Measurements from ENCODE around the gene RAB31. TPM values are rescaled to one million over a fixed set of nuclear protein-coding genes. Genes with fewer than 3 reads are reported as not detected.

The RAB31 gene
- total RNA-seq, 2 donors from 2014 or later, result 4.7 to 16.0 TPM

DNA sequence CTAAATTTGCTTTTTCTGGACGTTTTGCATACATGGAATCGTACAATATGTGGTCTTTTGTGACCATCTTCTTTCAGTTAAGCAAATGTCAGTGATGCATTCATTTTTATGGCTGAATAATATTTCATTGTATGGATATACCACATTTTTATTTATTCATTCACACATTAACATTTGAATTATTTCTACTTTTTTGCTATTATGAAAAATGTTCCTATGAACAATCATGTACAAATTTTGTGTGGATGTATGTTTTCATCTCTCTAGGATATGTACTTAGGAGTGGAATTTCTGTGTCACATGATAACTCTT, 110.3 kb downstream of the RAB31 start:
- intact Hi-C loops (cut with DNase I), result no loop called here
- TF ChIP-seq, protein P1, sequence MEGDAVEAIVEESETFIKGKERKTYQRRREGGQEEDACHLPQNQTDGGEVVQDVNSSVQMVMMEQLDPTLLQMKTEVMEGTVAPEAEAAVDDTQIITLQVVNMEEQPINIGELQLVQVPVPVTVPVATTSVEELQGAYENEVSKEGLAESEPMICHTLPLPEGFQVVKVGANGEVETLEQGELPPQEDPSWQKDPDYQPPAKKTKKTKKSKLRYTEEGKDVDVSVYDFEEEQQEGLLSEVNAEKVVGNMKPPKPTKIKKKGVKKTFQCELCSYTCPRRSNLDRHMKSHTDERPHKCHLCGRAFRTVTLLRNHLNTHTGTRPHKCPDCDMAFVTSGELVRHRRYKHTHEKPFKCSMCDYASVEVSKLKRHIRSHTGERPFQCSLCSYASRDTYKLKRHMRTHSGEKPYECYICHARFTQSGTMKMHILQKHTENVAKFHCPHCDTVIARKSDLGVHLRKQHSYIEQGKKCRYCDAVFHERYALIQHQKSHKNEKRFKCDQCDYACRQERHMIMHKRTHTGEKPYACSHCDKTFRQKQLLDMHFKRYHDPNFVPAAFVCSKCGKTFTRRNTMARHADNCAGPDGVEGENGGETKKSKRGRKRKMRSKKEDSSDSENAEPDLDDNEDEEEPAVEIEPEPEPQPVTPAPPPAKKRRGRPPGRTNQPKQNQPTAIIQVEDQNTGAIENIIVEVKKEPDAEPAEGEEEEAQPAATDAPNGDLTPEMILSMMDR (IDR thresholded peaks at IDR 0.05), result no peak
- Histone ChIP-seq H3K36me3 (no peaks in the 10 kb centered on the region), H3K9ac (ENCODE audit: low read depth in 2 of 2, low read length in 2 of 2) (no peak overlapping the region), H3K4me1 (no peaks in the 10 kb centered on the region), H3K4me3 (no peak overlapping the region), H3K9me3 (no peaks in the 10 kb centered on the region), H3K27ac (no peak overlapping the region), H3K27me3 (no peaks in the 10 kb centered on the region)
- DNase-seq, result no peak

- no peak overlapping the region for H3K9ac ChIP-seq (ENCODE audit: low read depth in 2 of 2, low read length in 2 of 2)
- H3K27me3 ChIP-seq, result no peaks in the 10 kb centered on the region
- H3K4me3 ChIP-seq, result no peak overlapping the region
- H3K36me3 ChIP-seq, result no peaks in the 10 kb centered on the region
- no peak for DNase-seq
- H3K9me3 ChIP-seq, result no peaks in the 10 kb centered on the region
- TF ChIP-seq, protein P1 (IDR thresholded peaks at IDR 0.05), result no peak
- intact Hi-C loops (cut with DNase I), result no loop called here
- no peak overlapping the region for H3K27ac ChIP-seq
- H3K4me1 ChIP-seq, result peaks cover 5% of the 10 kb centered on the region
Measured at GRCh38 chr18:9820127-9820526, 112.0 kb downstream of the RAB31 start.

GRCh38 chr18:9820719-9821118, 112.6 kb downstream of the RAB31 start:
- Histone ChIP-seq H3K27me3 (no peaks in the 10 kb centered on the region), H3K4me3 (no peak overlapping the region), H3K27ac (no peak overlapping the region), H3K9ac (ENCODE audit: low read depth in 2 of 2, low read length in 2 of 2) (no peak overlapping the region), H3K4me1 (peaks cover 7% of the 10 kb centered on the region), H3K9me3 (no peaks in the 10 kb centered on the region), H3K36me3 (no peaks in the 10 kb centered on the region)
- TF ChIP-seq, protein P1 (IDR thresholded peaks at IDR 0.05), result no peak
- no peak for DNase-seq
- intact Hi-C loops (cut with DNase I), result no loop called here

DNA sequence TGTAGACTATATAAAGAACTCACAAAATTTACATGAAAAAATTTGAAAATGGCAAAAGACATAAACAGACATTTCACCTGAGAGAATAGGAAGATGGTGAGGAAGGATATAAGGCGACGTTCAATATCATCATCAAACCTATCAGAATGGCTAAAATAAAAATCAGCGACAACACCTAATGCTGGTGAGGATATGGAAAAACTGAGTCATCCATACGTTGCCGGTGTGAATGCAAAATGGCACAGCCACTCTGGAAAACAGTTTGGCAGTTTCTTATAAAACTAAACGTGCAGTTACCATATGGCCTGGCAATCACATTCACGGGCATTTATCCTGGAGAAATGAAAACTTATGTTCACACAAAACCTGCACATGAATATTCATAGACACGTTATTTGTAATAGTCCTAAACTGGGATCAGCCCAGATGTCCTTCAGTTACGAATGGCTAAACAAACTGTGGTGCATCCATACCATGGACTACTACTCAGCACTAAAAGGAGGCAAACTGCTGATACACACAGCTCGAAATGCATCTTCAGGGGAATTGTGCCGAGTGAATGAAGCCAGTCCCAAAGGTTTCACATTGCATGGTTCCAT, 114.6 kb downstream of the RAB31 start:
- no peaks in the 10 kb centered on the region for H3K36me3 ChIP-seq
- TF ChIP-seq, protein P1 (IDR thresholded peaks at IDR 0.05), result no peak
- H3K9me3 ChIP-seq, result no peaks in the 10 kb centered on the region
- intact Hi-C loops (cut with DNase I), result no loop called here
- H3K9ac ChIP-seq (ENCODE audit: low read depth in 2 of 2, low read length in 2 of 2), result no peak overlapping the region
- H3K4me1 ChIP-seq, result peaks cover 7% of the 10 kb centered on the region
- no peak overlapping the region for H3K4me3 ChIP-seq
- no peak for DNase-seq
- H3K27ac ChIP-seq, result no peak overlapping the region
- no peaks in the 10 kb centered on the region for H3K27me3 ChIP-seq

- H3K4me3 ChIP-seq, result no peak overlapping the region
- H3K9ac ChIP-seq (ENCODE audit: low read depth in 2 of 2, low read length in 2 of 2), result no peak overlapping the region
- TF ChIP-seq, protein P1 (IDR thresholded peaks at IDR 0.05), result no peak
- H3K27ac ChIP-seq, result no peak overlapping the region
- DNase-seq, result peak; percentile 13
- H3K9me3 ChIP-seq, result no peaks in the 10 kb centered on the region
- H3K4me1 ChIP-seq, result peaks cover 7% of the 10 kb centered on the region
- intact Hi-C loops (cut with DNase I), result no loop called here
- no peaks in the 10 kb centered on the region for H3K27me3 ChIP-seq
- no peaks in the 10 kb centered on the region for H3K36me3 ChIP-seq
Measured at GRCh38 chr18:9823805-9824473, 115.8 kb downstream of the RAB31 start.

Measured in colonic mucosa (tissue), 4 donors.